PC-9 (cell line): ENCODE measurements around the gene ELAVL1.

Source experiments
- EZH2 ChIP-seq: fragments of 200-600 bp; sonication (generic); IDR thresholded peaks from 2 replicates; pipeline ENCODE4 v1.8.0; 2017; ENCODE audit warnings: antibody characterized with exemption, low read depth
- TF ChIP-seq, protein P1 (sequence below): fragments of 200-600 bp; sonication (generic); conservative IDR thresholded peaks from 2 replicates; pipeline ENCODE4 v1.6.1; 2017; ENCODE audit warnings: mixed run types, antibody characterized with exemption, mild to moderate bottlenecking, moderate library complexity

- TF ChIP-seq, protein P1, sequence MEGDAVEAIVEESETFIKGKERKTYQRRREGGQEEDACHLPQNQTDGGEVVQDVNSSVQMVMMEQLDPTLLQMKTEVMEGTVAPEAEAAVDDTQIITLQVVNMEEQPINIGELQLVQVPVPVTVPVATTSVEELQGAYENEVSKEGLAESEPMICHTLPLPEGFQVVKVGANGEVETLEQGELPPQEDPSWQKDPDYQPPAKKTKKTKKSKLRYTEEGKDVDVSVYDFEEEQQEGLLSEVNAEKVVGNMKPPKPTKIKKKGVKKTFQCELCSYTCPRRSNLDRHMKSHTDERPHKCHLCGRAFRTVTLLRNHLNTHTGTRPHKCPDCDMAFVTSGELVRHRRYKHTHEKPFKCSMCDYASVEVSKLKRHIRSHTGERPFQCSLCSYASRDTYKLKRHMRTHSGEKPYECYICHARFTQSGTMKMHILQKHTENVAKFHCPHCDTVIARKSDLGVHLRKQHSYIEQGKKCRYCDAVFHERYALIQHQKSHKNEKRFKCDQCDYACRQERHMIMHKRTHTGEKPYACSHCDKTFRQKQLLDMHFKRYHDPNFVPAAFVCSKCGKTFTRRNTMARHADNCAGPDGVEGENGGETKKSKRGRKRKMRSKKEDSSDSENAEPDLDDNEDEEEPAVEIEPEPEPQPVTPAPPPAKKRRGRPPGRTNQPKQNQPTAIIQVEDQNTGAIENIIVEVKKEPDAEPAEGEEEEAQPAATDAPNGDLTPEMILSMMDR: no peak
- TF ChIP-seq EZH2: no peak
Measured at GRCh38 chr19:7996883-7997282, 8.6 kb downstream of the ELAVL1 start.
